ENCODE data around the gene GNAS.
A peak's percentile ranks its signal among the peaks of the same experiment; 100 is the strongest.

The GNAS gene

GRCh38 chr20:58888103-58888502 is 35.6 kb downstream of the GNAS start:
- H3K9me3 ChIP-seq (ENCODE audit: severe bottlenecking): no peaks in the 10 kb centered on the region
- peak overlapping the region; percentile 77 for H3K4me3 ChIP-seq (ENCODE audit: severe bottlenecking)
- DNase-seq (ENCODE audit: low spot score) (no peak), ATAC-seq (ENCODE audit: low read depth) (no peak)
- peak overlapping the region; percentile 87 for H3K27ac ChIP-seq (ENCODE audit: poor library complexity, severe bottlenecking)
- no peaks in the 10 kb centered on the region for H3K36me3 ChIP-seq (ENCODE audit: low read depth)
- no peak for TF ChIP-seq CTCF (IDR thresholded peaks at IDR 0.05; ENCODE audit: poor library complexity, severe bottlenecking)
- H3K27me3 ChIP-seq (ENCODE audit: insufficient read depth, poor library complexity, severe bottlenecking): no peaks in the 10 kb centered on the region
- H3K4me1 ChIP-seq (ENCODE audit: insufficient read depth, poor library complexity, severe bottlenecking): peaks cover 5% of the 10 kb centered on the region

GRCh38 chr20:58888521-58889333 is 36.2 kb downstream of the GNAS start:
- Histone ChIP-seq H3K36me3 (ENCODE audit: low read depth) (no peaks in the 10 kb centered on the region; the same call in 1 of the 2 replicates), H3K27me3 (ENCODE audit: insufficient read depth, poor library complexity, severe bottlenecking) (no peaks in the 10 kb centered on the region), H3K9me3 (ENCODE audit: severe bottlenecking) (no peaks in the 10 kb centered on the region), H3K27ac (ENCODE audit: poor library complexity, severe bottlenecking) (peak overlapping the region; percentile 87), H3K4me3 (ENCODE audit: severe bottlenecking) (peak overlapping the region; percentile 77), H3K4me1 (ENCODE audit: insufficient read depth, poor library complexity, severe bottlenecking) (peaks cover 11% of the 10 kb centered on the region)
- peak; percentile 64 for ATAC-seq (ENCODE audit: low read depth)
- DNase-seq (ENCODE audit: low spot score): peak; percentile 99
- no peak for TF ChIP-seq CTCF (IDR thresholded peaks at IDR 0.05; ENCODE audit: poor library complexity, severe bottlenecking)

- Histone ChIP-seq H3K27me3 (ENCODE audit: insufficient read depth, poor library complexity, severe bottlenecking) (no peaks in the 10 kb centered on the region), H3K4me1 (ENCODE audit: insufficient read depth, poor library complexity, severe bottlenecking) (peaks cover 17% of the 10 kb centered on the region), H3K4me3 (ENCODE audit: severe bottlenecking) (peak overlapping the region; percentile 77), H3K36me3 (ENCODE audit: low read depth) (peaks cover 3% of the 10 kb centered on the region), H3K9me3 (ENCODE audit: severe bottlenecking) (no peaks in the 10 kb centered on the region), H3K27ac (ENCODE audit: poor library complexity, severe bottlenecking) (peak overlapping the region; percentile 87)
- no peak for DNase-seq (ENCODE audit: low spot score)
- no peak for ATAC-seq (ENCODE audit: low read depth)
- no peak for TF ChIP-seq CTCF (IDR thresholded peaks at IDR 0.05; ENCODE audit: poor library complexity, severe bottlenecking)
Observed at GRCh38 chr20:58889334-58889760, 36.8 kb downstream of the GNAS start.

GRCh38 chr20:58889798-58890517 is 37.4 kb downstream of the GNAS start:
- ATAC-seq (ENCODE audit: low read depth) (no peak; the same call in 2 of the 3 replicates), DNase-seq (ENCODE audit: low spot score) (no peak)

More at GRCh38 chr20:58889798-58890517, 37.4 kb downstream of the GNAS start:
- peak overlapping the region; percentile 77 for H3K4me3 ChIP-seq (ENCODE audit: severe bottlenecking)
- no peak for TF ChIP-seq CTCF (IDR thresholded peaks at IDR 0.05; ENCODE audit: poor library complexity, severe bottlenecking)
- H3K4me1 ChIP-seq (ENCODE audit: insufficient read depth, poor library complexity, severe bottlenecking): peaks cover 23% of the 10 kb centered on the region
- no peaks in the 10 kb centered on the region for H3K9me3 ChIP-seq (ENCODE audit: severe bottlenecking)
- no peaks in the 10 kb centered on the region for H3K27me3 ChIP-seq (ENCODE audit: insufficient read depth, poor library complexity, severe bottlenecking)
- peak overlapping the region; percentile 87 for H3K27ac ChIP-seq (ENCODE audit: poor library complexity, severe bottlenecking)
- H3K36me3 ChIP-seq (ENCODE audit: low read depth): peaks cover 9% of the 10 kb centered on the region

Data from RWPE2 (cell line).